Fibroblast of lung (primary cell): ENCODE measurements around the gene AGAP1.

ENCODE experiments used
- CTCF ChIP-seq, 2 donors: IDR thresholded peaks in 1 of 2; conservative IDR thresholded peaks in 1 of 2; 1 replicate in 1 of 2; 2 replicates in 1 of 2; pipeline ENCODE4 v1.5.1; 2011 to 2012; ENCODE audit warnings: low read length in 2 of 2, control low read depth in 1 of 2, inconsistent platforms in 1 of 2, low read depth in 1 of 2, mild to moderate bottlenecking in 1 of 2
- EZH2 ChIP-seq: IDR thresholded peaks from 2 replicates; pipeline ENCODE4 v1.5.1; 2012; ENCODE audit warnings: low read length, control low read depth, mild to moderate bottlenecking; ENCODE audit errors: missing control alignments

GRCh38 chr2:236001854-236002253 lies 508.0 kb downstream of the AGAP1 start:
- no peak for TF ChIP-seq EZH2
- no peak for TF ChIP-seq CTCF (conservative IDR thresholded peaks at IDR 0.05 in 1 of 2, IDR thresholded peaks at IDR 0.05 in 1 of 2; ENCODE audit: low read depth in 1 of 2, low read length in 2 of 2)
